Measurements from ENCODE around the gene NFASC.

DNA sequence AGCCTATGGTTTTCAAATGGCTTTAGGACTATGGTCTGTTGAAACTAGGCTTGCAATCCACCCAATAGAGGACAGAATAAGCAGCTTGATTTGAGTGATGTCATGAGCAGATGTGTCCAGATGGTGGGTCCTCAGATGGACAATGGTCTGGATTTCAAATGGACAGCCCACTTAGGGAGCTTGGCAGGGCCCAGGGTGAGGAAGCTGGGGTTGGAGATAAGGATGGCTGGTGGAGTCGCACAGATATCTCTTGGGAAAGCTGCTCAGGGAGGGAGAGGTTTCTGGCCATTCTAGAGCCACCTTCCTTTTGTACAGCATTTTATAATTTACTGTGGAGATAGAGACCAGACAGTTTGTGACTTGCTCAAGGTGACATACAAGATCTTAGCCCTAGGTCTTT is 55.0 kb downstream of the NFASC start:
- TF ChIP-seq, protein P1, sequence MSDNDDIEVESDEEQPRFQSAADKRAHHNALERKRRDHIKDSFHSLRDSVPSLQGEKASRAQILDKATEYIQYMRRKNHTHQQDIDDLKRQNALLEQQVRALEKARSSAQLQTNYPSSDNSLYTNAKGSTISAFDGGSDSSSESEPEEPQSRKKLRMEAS (IDR thresholded peaks at IDR 0.05), result no peak
- TF ChIP-seq, protein P2, sequence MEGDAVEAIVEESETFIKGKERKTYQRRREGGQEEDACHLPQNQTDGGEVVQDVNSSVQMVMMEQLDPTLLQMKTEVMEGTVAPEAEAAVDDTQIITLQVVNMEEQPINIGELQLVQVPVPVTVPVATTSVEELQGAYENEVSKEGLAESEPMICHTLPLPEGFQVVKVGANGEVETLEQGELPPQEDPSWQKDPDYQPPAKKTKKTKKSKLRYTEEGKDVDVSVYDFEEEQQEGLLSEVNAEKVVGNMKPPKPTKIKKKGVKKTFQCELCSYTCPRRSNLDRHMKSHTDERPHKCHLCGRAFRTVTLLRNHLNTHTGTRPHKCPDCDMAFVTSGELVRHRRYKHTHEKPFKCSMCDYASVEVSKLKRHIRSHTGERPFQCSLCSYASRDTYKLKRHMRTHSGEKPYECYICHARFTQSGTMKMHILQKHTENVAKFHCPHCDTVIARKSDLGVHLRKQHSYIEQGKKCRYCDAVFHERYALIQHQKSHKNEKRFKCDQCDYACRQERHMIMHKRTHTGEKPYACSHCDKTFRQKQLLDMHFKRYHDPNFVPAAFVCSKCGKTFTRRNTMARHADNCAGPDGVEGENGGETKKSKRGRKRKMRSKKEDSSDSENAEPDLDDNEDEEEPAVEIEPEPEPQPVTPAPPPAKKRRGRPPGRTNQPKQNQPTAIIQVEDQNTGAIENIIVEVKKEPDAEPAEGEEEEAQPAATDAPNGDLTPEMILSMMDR (IDR thresholded peaks at IDR 0.05; ENCODE audit: low read depth, low read length, missing input control), result no peak
